A549 treated with ZK216348 at 1 μM for 4 hours (cell line): ENCODE measurements around the gene SHC2. TPM values are rescaled to one million over a fixed set of nuclear protein-coding genes. Genes with fewer than 3 reads are reported as not detected.

Experiments
- total RNA-seq: library from RNA; stranded (reverse); fragments of 200-300 nt; extraction: Qiagen RNA extraction; gene quantifications from 5 replicates; pipeline ENCODE4 v1.2.3, GENCODE V29; 2022; ENCODE audit warnings: low read depth

SHC2 gene, protein sequence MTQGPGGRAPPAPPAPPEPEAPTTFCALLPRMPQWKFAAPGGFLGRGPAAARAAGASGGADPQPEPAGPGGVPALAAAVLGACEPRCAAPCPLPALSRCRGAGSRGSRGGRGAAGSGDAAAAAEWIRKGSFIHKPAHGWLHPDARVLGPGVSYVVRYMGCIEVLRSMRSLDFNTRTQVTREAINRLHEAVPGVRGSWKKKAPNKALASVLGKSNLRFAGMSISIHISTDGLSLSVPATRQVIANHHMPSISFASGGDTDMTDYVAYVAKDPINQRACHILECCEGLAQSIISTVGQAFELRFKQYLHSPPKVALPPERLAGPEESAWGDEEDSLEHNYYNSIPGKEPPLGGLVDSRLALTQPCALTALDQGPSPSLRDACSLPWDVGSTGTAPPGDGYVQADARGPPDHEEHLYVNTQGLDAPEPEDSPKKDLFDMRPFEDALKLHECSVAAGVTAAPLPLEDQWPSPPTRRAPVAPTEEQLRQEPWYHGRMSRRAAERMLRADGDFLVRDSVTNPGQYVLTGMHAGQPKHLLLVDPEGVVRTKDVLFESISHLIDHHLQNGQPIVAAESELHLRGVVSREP
- 0.58 to 1.2 TPM (median 1.0 TPM) in 5 replicates for total RNA-seq

DNA sequence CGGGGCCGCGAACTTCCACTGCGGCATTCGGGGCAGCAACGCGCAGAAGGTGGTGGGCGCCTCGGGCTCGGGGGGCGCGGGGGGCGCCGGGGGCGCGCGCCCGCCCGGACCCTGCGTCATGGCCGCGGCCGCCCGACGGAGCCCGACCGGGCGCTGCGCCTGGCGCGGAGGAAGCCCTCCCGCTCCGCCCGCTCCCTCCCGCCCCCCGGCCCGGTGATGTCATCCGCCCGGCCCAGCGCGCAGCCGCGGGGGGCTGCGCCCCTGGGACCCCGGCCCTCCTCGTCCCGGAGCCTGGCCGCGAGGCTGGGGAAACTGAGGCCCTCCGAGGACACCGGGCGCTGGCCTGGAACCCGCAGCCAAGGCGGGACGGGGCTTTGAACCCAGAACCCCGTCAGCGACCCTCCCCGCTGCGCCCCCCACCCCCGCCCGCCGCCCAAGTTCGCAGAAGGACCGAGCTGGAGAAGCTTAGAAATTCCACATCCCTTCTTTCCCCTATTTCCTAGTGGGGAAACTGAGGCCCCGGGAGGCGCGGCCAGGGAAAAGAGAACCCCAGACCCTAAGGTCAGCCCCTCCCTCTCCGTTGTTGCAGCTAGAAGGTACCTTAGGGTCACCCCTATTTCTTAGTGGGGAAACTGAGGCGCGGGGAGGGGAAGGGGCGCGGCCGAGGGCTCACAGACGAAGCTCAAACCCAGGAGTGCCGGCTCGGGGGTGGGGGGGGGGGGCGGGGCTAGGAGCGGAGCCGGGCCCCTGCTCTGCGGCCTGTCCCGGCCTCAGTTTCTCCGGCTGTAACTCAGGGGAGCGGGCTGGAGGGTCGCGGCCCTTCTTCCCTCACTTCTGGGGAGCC is at the start of gene SHC2:
SHC2 (minus strand) TSS at position 157 of the 844 bp plus-strand sequence; CDS start at position 120, 37 bp downstream.

GRCh38 chr19:507286-508203 is 46.7 kb upstream of the SHC2 start, which contains the start of gene TPGS1:
Gene TPGS1, plus strand, starts transcription at chr19:507497. Its CDS starts 10 bp downstream, at chr19:507507.

DNA sequence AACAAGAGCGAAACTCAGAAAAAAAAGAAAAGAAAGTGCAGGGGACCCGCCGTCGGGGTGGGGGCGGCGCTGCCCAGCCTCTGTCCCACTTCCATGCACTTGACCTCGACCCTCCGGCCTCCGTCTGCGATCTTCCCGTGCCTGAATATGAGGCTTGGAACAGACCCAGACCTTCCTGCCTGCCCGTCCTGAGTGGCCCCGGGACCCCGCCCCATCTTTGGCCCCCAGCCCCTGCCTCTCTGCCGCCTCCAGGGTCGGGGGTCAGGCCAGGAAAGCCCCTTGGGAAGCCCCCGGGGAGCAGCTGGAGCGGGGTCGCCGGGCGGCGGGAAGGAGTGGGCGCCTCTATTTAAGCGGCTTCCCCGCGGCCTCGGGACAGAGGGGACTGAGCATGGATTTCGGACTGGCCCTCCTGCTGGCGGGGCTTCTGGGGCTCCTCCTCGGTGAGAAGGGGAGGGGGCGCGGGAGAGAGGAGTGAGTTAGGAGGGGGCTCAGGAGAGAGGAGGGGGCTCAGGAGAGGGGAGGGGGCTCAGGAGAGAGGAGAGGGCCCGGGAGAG is 35.4 kb upstream of the SHC2 start, which contains the start of gene MADCAM1:
MADCAM1 (plus strand) TSS at position 375 of the 554 bp plus-strand sequence; CDS start at position 389, 14 bp downstream.

GRCh38 chr19:408902-409515 is 51.8 kb downstream of the SHC2 start, which contains the start of gene C2CD4C:
Gene C2CD4C, minus strand, starts transcription at chr19:409147. Its CDS starts 786 bp downstream, at chr19:408361.

Other genes starting within 250 kb of the SHC2 start
- gene PLPP2, start 169.6 kb downstream of the SHC2 start, total RNA-seq = 57.5 to 116 TPM (median 106 TPM) in 5 replicates
- 12.3 to 23.7 TPM (median 21.0 TPM) in 5 replicates for gene MIER2, start 116.2 kb downstream of the SHC2 start, total RNA-seq
- 0.14 to 0.75 TPM (median 0.46 TPM) in 5 replicates for gene C2CD4C, start 51.9 kb downstream of the SHC2 start, total RNA-seq
- gene MADCAM1, start 35.5 kb upstream of the SHC2 start, total RNA-seq = 0.18 to 0.51 TPM (median 0.31 TPM) in 4 of 5 replicates, not detected in the other
- 7.6 to 22.9 TPM (median 18.8 TPM) in 5 replicates for gene TPGS1, start 46.5 kb upstream of the SHC2 start, total RNA-seq
- gene CDC34, start 70.7 kb upstream of the SHC2 start, total RNA-seq = 53.3 to 112 TPM (median 108 TPM) in 5 replicates
- gene GZMM, start 83.0 kb upstream of the SHC2 start, total RNA-seq = 0.28 to 0.63 TPM (median 0.43 TPM) in 4 of 5 replicates, not detected in the other
- gene BSG, start 111.6 kb upstream of the SHC2 start, total RNA-seq = 506 to 741 TPM (median 712 TPM) in 5 replicates
- 20.5 to 50.9 TPM (median 41.7 TPM) in 5 replicates for gene HCN2, start 128.8 kb upstream of the SHC2 start, total RNA-seq
- 68.8 to 114 TPM (median 109 TPM) in 5 replicates for gene POLRMT, start 172.5 kb upstream of the SHC2 start, total RNA-seq
- 0.21 to 1.0 TPM (median 0.87 TPM) in 5 replicates for gene FGF22, start 178.8 kb upstream of the SHC2 start, total RNA-seq
- 47.8 to 75.4 TPM (median 73.2 TPM) in 5 replicates for gene RNF126, start 202.2 kb upstream of the SHC2 start, total RNA-seq
- gene FSTL3, start 215.4 kb upstream of the SHC2 start, total RNA-seq = 142 to 260 TPM (median 223 TPM) in 5 replicates
- gene PRSS57, start 234.4 kb upstream of the SHC2 start, total RNA-seq = not detected in 5 replicates
- 9.7 to 17.2 TPM (median 14.3 TPM) in 5 replicates for gene PALM, start 247.9 kb upstream of the SHC2 start, total RNA-seq